GM21381 (cell line): ENCODE data around the gene ANAPC1.
"Not testable (repeated sequence)": the region's sequence is repeated elsewhere in the genome, so short reads cannot be mapped to it uniquely, and the experiment has no call there.

Source experiments
- ATAC-seq: cut with Tn5 transposase; IDR thresholded peaks from one replicate; pipeline ENCODE4 v1.9.1; 2021; ENCODE audit warnings: mild to moderate bottlenecking, moderate library complexity; ENCODE audit not compliant: unreplicated experiment

The ANAPC1 gene

GRCh38 chr2:111883661-111884591 lies at the start of gene ANAPC1:
Gene ANAPC1, minus strand, starts transcription at chr2:111884193. Its CDS starts 3,368 bp downstream, at chr2:111880825.
- peak; percentile 86 for ATAC-seq

DNA sequence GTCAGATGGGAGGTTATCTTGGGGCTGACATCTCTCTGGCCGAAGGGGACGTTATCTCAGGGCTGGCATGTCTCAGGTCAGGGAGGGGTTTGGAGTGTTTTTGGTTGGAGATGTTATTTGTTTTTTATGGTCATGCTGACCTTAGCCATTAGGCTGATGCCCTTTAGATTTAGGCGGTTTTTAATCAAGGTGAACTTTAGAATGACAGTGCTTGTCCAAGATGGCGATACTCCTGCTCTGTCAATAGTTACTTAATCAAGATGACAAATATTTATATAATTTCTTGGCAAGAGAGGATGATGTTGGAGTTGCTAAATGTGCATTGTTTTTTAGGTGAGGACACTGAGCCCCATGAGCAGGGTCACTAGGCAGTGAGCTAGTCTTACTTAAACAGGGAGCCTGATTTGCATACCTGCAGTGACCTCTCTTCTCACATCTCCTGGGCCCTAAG lies 48.9 kb upstream of the ANAPC1 start:
- ATAC-seq = no peak

DNA sequence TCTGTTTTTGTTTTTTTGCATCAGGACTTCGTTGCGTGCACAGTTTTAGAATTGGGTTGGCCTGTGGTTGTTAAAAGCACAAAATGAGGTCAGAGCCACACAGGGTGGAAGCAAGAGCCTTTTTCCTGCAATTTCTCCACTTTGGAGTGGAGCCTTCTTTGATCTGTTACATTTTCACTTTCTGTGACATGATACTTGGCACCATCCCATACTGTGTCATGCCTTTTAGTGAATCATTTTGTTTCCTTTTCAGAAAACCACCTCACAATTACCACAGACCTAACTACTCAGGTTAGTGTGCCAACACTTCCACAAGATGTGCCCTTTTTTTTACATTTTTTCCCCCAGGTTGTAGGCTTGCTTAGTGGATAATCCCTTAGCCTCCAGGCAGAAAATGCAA lies 46.9 kb upstream of the ANAPC1 start:
- ATAC-seq = no peak

DNA sequence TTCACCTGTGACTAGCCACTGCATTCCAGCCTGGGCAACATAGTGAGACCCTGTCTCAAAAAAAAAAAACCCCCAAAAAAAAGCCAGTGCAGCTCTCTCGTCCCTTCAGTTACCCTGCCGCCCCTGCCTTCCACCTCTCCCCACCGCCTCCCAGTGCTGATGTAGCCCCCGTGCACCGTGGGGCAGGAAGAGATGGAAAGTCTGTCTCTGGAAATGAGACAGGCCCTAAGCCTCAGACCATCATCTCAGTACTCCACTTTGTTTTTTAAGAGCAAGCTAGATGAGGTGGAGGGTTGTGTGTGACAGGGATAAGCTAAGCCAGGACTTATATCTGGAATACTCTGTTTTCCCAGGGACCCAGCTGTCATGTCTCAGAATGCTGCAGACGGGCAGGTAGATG lies 46.4 kb upstream of the ANAPC1 start:
- no peak for ATAC-seq

- ATAC-seq = no peak
Measured at GRCh38 chr2:111927723-111928122, 43.7 kb upstream of the ANAPC1 start.

- no peak for ATAC-seq
Measured at GRCh38 chr2:111924617-111925107, 40.7 kb upstream of the ANAPC1 start.

DNA sequence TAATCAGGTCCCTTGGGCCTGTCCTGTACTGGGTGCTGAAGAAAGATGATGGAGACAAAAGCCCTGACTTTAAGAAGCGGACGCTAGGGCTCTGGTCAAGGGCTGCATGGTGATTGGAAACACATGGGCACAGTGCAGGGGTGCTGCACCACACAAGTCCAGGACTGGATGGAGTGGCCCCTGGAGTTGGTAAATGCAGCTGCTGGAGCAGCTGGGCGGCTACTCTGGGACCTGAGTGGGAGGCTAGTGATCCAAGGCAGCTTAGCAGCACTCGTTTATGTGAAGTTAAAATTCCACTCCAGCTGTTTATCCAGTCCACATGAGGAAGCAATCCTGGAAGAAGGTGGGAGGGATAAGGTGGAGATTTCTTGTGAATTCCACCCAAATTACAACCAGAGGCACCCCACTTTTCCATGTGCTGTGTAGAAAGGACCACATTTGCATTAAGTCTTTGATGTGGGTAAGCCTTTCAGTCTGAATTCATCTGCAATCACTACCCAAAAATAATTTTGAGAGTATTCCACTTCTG lies 39.3 kb upstream of the ANAPC1 start:
- ATAC-seq = no peak

GRCh38 chr2:111919794-111920608 lies 36.0 kb upstream of the ANAPC1 start:
- no peak for ATAC-seq

- no peak for ATAC-seq
Measured at GRCh38 chr2:111919365-111919764, 35.4 kb upstream of the ANAPC1 start.

- no peak for ATAC-seq
Measured at GRCh38 chr2:111918383-111918806, 34.4 kb upstream of the ANAPC1 start.

- ATAC-seq = no peak
Measured at GRCh38 chr2:111917106-111917505, 33.1 kb upstream of the ANAPC1 start.

GRCh38 chr2:111912547-111912946 lies 28.6 kb upstream of the ANAPC1 start:
- no peak for ATAC-seq

GRCh38 chr2:111911295-111911977 lies 27.4 kb upstream of the ANAPC1 start:
- not testable (repeated sequence) for ATAC-seq

GRCh38 chr2:111910609-111911277 lies 26.8 kb upstream of the ANAPC1 start:
- ATAC-seq = no peak

- not testable (repeated sequence) for ATAC-seq
Measured at GRCh38 chr2:111909997-111910396, 26.0 kb upstream of the ANAPC1 start.

DNA sequence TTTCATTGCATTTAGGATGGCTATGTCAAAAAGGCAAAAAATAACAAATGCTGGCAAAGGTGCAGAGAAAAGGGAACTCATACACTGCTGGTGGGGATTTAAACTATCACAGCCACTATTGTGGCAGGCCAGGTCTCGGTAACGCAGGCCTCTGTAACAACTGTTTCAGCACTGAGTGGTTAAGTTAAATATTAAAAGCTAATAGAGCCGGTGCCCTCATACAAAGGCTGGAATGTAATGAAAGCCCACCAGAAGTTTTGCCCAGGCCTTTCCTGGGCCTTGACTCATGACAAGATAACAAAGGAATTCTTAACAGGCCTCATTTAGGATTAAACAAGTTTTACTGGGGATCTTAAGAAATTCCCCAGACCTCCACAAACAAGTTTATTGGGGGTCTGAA lies 25.1 kb upstream of the ANAPC1 start:
- ATAC-seq = no peak

DNA sequence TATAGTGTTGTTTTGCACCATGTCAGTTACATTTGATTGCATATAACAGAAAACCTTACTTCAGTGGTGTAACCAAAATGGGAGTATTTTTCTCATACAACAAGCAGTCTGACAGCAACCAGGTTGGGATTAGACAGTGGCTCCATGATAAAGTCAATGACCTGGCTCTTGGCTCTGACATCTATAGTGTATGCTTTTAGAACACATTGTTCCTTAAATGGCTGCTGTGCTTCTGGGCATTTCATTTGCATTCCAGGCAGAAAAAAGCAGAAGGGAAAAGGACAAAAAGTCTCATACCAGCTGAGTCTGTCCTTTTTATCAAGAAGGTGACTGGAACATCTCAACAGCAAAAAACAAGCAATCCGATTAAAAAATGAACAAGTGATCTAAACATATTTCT lies 24.6 kb upstream of the ANAPC1 start:
- ATAC-seq = no peak

DNA sequence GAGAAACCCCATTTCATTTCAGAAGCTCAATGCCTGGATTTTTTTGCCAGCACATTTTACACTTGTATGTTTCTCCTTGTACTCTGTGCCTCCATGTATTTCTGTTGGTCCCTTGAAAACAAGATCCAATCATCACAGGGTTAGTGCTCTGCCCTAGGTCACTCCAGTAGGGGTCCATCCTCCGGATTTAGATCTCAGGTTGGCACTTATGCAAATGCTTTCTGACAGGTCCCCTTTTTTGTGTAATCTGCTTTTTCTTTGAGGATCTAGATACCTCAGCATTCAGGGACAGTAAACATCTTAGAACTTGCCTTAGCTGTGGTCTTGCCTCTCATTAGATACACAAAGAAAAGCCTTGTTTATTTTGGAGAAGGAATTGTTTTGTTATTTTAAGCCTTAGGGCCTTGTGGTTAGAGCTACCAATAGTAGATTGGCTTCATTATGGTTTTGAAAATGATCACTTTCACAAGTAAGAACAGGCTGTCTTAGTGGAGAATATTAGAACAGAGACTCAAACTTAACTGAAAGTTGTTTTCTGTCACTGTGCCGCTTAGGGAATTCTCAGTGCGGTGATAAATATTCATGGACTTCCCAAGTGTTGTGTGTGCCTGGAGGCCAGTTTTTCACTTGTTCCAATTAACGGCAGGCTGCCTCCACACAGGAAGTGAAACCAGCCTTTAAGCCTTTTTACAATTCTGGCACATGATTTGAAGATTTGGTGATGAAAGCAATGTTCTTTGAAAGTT lies 22.2 kb upstream of the ANAPC1 start:
- ATAC-seq = peak; percentile 71

- not testable (repeated sequence) for ATAC-seq
Measured at GRCh38 chr2:111905475-111905869, 21.5 kb upstream of the ANAPC1 start.
